ENCODE measurements around the gene AFMID.
A peak's percentile ranks its signal among the peaks of the same experiment; 100 is the strongest.

Gene AFMID

GRCh38 chr17:78179372-78179771 lies 7.8 kb upstream of the AFMID start:
- TF ChIP-seq ZFX (IDR thresholded peaks at IDR 0.05; ENCODE audit: borderline replicate concordance): no peak
- TF ChIP-seq, protein P1, sequence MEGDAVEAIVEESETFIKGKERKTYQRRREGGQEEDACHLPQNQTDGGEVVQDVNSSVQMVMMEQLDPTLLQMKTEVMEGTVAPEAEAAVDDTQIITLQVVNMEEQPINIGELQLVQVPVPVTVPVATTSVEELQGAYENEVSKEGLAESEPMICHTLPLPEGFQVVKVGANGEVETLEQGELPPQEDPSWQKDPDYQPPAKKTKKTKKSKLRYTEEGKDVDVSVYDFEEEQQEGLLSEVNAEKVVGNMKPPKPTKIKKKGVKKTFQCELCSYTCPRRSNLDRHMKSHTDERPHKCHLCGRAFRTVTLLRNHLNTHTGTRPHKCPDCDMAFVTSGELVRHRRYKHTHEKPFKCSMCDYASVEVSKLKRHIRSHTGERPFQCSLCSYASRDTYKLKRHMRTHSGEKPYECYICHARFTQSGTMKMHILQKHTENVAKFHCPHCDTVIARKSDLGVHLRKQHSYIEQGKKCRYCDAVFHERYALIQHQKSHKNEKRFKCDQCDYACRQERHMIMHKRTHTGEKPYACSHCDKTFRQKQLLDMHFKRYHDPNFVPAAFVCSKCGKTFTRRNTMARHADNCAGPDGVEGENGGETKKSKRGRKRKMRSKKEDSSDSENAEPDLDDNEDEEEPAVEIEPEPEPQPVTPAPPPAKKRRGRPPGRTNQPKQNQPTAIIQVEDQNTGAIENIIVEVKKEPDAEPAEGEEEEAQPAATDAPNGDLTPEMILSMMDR (IDR thresholded peaks at IDR 0.05): no peak
- H3K27ac ChIP-seq: peak overlapping the region; percentile 98; the same call in 1 of the 2 replicates

DNA sequence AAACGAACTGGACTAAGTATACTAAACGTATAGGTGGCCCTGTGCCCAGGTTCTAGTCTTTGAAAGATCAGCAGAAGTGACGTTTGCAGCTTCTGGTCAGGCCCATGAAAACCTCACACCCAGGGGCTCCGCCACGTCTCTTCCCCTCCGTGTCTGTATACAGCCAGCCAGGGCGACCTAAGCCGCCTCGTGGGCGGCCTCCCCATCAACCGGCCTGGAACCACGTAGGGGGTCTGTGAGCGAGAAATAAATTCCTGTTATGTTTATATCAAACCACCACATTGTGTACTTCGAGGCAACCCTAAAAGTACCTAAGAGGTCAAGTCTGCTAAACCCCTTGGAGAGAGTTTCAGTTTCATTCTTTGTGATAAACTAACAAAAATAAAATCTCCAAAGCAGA lies 7.1 kb upstream of the AFMID start:
- H3K27ac ChIP-seq: no peak overlapping the region
- no peak for TF ChIP-seq ZFX (IDR thresholded peaks at IDR 0.05; ENCODE audit: borderline replicate concordance)
- TF ChIP-seq, protein P1 (IDR thresholded peaks at IDR 0.05): no peak

GRCh38 chr17:78180508-78180907 lies 6.7 kb upstream of the AFMID start:
- TF ChIP-seq, protein P1 (IDR thresholded peaks at IDR 0.05): no peak
- TF ChIP-seq ZFX (IDR thresholded peaks at IDR 0.05; ENCODE audit: borderline replicate concordance): no peak
- H3K27ac ChIP-seq: no peak overlapping the region

GRCh38 chr17:78182504-78182903 lies 4.7 kb upstream of the AFMID start:
- TF ChIP-seq, protein P1 (IDR thresholded peaks at IDR 0.05): no peak
- TF ChIP-seq ZFX (IDR thresholded peaks at IDR 0.05; ENCODE audit: borderline replicate concordance): no peak
- no peak overlapping the region for H3K27ac ChIP-seq

GRCh38 chr17:78183916-78184315 lies 3.2 kb upstream of the AFMID start:
- no peak for TF ChIP-seq ZFX (IDR thresholded peaks at IDR 0.05; ENCODE audit: borderline replicate concordance)
- TF ChIP-seq, protein P1 (IDR thresholded peaks at IDR 0.05): no peak
- no peak overlapping the region for H3K27ac ChIP-seq

GRCh38 chr17:78184351-78184750 lies 2.8 kb upstream of the AFMID start:
- no peak overlapping the region for H3K27ac ChIP-seq
- no peak for TF ChIP-seq ZFX (IDR thresholded peaks at IDR 0.05; ENCODE audit: borderline replicate concordance)

DNA sequence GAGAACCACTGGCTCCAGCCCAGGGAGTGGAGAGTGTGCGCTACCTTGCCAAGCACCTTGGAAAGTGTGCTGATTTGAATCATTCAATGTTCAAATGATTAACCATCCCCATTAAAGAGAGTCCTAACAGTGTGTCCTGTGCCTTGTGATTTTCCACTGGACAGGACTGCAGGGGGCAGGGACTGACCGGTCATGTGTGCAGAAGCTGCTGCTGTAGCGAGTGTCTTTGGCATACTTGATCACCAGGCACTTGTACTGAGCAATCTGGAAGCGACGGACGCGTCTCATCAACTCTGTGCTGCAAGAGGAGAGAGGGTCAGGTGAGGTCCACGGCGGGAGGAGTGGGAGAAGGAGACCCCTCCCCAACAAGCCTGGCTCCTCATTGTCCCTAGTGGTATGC lies 2.3 kb upstream of the AFMID start:
- H3K27ac ChIP-seq: no peak overlapping the region
- no peak for TF ChIP-seq ZFX (IDR thresholded peaks at IDR 0.05; ENCODE audit: borderline replicate concordance)
- TF ChIP-seq, protein P1 (IDR thresholded peaks at IDR 0.05): no peak

DNA sequence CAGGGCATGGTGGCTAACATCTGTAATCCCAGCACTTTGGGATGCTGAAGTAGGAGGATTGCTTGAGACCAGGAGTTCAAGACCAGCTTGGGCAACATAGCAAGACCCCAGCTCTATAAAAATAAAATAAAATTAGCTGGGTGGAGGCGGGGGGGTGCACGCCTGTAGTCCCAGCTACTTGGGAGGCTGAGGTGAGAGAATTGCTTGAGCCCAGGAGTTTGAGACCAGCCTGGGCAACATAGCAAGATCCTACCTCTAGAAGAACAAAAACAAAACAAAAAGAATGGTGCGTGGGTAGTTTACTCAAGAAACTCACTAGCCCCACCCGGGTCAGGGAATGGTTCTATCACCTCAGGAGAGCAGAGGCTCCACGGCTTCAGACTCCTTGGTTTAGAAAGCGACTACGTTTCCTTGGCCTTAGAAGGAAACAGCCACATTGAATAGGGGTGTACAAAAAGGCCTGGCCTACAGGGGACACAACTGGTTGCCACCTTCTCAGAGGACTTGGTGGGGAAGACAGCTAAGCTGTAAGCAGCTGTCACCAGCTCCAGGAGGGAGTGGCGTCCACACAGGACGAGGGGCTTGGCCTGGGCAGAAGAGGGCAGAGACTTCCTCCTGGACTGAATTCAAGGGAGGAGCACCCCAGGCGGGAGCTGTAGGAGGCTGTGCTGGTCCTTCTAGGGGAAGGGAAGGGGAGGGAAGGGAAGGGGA lies 1.0 kb upstream of the AFMID start:
- TF ChIP-seq ZFX (IDR thresholded peaks at IDR 0.05; ENCODE audit: borderline replicate concordance): no peak
- TF ChIP-seq, protein P1 (IDR thresholded peaks at IDR 0.05): no peak
- H3K27ac ChIP-seq: peak overlapping the region; percentile 69

Data from 22Rv1 (cell line).